Measurements from ENCODE around the gene GALR3.
"Not testable (repeated sequence)": the region's sequence is repeated elsewhere in the genome, so short reads cannot be mapped to it uniquely, and the experiment has no call there.

The GALR3 gene

GRCh38 chr22:37797259-37797658 lies 25.9 kb upstream of the GALR3 start:
- H3K27me3 Mint-ChIP-seq (ENCODE audit: low read depth) = peaks cover 12% of the 10 kb centered on the region
- not testable (repeated sequence) for H3K27ac Mint-ChIP-seq; H3K9me3 Mint-ChIP-seq; H3K4me3 Mint-ChIP-seq; H3K36me3 Mint-ChIP-seq (ENCODE audit: low read depth); H3K4me1 Mint-ChIP-seq (ENCODE audit: low read depth)

- peaks cover 16% of the 10 kb centered on the region for H3K27me3 Mint-ChIP-seq (ENCODE audit: low read depth)
- H3K27ac Mint-ChIP-seq = no peak overlapping the region
- H3K36me3 Mint-ChIP-seq (ENCODE audit: low read depth) = no peaks in the 10 kb centered on the region
- H3K4me3 Mint-ChIP-seq = no peak overlapping the region
- H3K4me1 Mint-ChIP-seq (ENCODE audit: low read depth) = peaks cover 7% of the 10 kb centered on the region
- no peaks in the 10 kb centered on the region for H3K9me3 Mint-ChIP-seq
Observed at GRCh38 chr22:37797874-37798500, 25.2 kb upstream of the GALR3 start.

GRCh38 chr22:37799979-37800378 lies 23.2 kb upstream of the GALR3 start:
- H3K9me3 Mint-ChIP-seq; H3K36me3 Mint-ChIP-seq (ENCODE audit: low read depth); H3K4me3 Mint-ChIP-seq; H3K27ac Mint-ChIP-seq: not testable (repeated sequence)
- peaks cover 26% of the 10 kb centered on the region for H3K27me3 Mint-ChIP-seq (ENCODE audit: low read depth)
- peaks cover 17% of the 10 kb centered on the region for H3K4me1 Mint-ChIP-seq (ENCODE audit: low read depth)

- Mint-ChIP-seq H3K4me3 (peak overlapping the region; percentile 82), H3K27ac (peak overlapping the region; percentile 36), H3K9me3 (no peaks in the 10 kb centered on the region), H3K27me3 (ENCODE audit: low read depth) (peaks cover 41% of the 10 kb centered on the region), H3K4me1 (ENCODE audit: low read depth) (peaks cover 31% of the 10 kb centered on the region), H3K36me3 (ENCODE audit: low read depth) (no peaks in the 10 kb centered on the region)
Observed at GRCh38 chr22:37801946-37802309, 21.3 kb upstream of the GALR3 start.

- Mint-ChIP-seq H3K36me3 (ENCODE audit: low read depth) (no peaks in the 10 kb centered on the region), H3K4me1 (ENCODE audit: low read depth) (peaks cover 34% of the 10 kb centered on the region)
Observed at GRCh38 chr22:37802310-37803194, 20.6 kb upstream of the GALR3 start.

GRCh38 chr22:37803195-37803638 lies 20.0 kb upstream of the GALR3 start:
- H3K36me3 Mint-ChIP-seq (ENCODE audit: low read depth) = no peaks in the 10 kb centered on the region
- peak overlapping the region; percentile 13 for H3K27ac Mint-ChIP-seq
- peaks cover 35% of the 10 kb centered on the region for H3K4me1 Mint-ChIP-seq (ENCODE audit: low read depth)
- H3K9me3 Mint-ChIP-seq = no peaks in the 10 kb centered on the region
- peaks cover 46% of the 10 kb centered on the region for H3K27me3 Mint-ChIP-seq (ENCODE audit: low read depth)
- H3K4me3 Mint-ChIP-seq = peak overlapping the region; percentile 71

More at GRCh38 chr22:37802310-37803194, 20.6 kb upstream of the GALR3 start:
- Mint-ChIP-seq H3K27ac (peak overlapping the region; percentile 13), H3K9me3 (no peaks in the 10 kb centered on the region), H3K4me3 (peak overlapping the region; percentile 71), H3K27me3 (ENCODE audit: low read depth) (peaks cover 46% of the 10 kb centered on the region)

GRCh38 chr22:37803639-37804351 lies 19.4 kb upstream of the GALR3 start:
- no peaks in the 10 kb centered on the region for H3K36me3 Mint-ChIP-seq (ENCODE audit: low read depth)
- peak overlapping the region; percentile 71 for H3K4me3 Mint-ChIP-seq
- peaks cover 39% of the 10 kb centered on the region for H3K4me1 Mint-ChIP-seq (ENCODE audit: low read depth)
- H3K27ac Mint-ChIP-seq = peak overlapping the region; percentile 77
- peaks cover 46% of the 10 kb centered on the region for H3K27me3 Mint-ChIP-seq (ENCODE audit: low read depth)
- no peaks in the 10 kb centered on the region for H3K9me3 Mint-ChIP-seq

GRCh38 chr22:37804352-37804880 lies 18.8 kb upstream of the GALR3 start:
- peaks cover 42% of the 10 kb centered on the region for H3K4me1 Mint-ChIP-seq (ENCODE audit: low read depth)
- H3K36me3 Mint-ChIP-seq (ENCODE audit: low read depth) = no peaks in the 10 kb centered on the region
- no peaks in the 10 kb centered on the region for H3K9me3 Mint-ChIP-seq
- H3K27ac Mint-ChIP-seq = peak overlapping the region; percentile 77
- H3K27me3 Mint-ChIP-seq (ENCODE audit: low read depth) = peaks cover 43% of the 10 kb centered on the region
- H3K4me3 Mint-ChIP-seq = peak overlapping the region; percentile 70

GRCh38 chr22:37804881-37805809 lies 18.0 kb upstream of the GALR3 start:
- Mint-ChIP-seq H3K9me3 (no peaks in the 10 kb centered on the region), H3K27me3 (ENCODE audit: low read depth) (peaks cover 41% of the 10 kb centered on the region), H3K36me3 (ENCODE audit: low read depth) (peaks cover 3% of the 10 kb centered on the region), H3K27ac (peak overlapping the region; percentile 82), H3K4me1 (ENCODE audit: low read depth) (peaks cover 42% of the 10 kb centered on the region), H3K4me3 (peak overlapping the region; percentile 77)

GRCh38 chr22:37805810-37806277 lies 17.3 kb upstream of the GALR3 start:
- Mint-ChIP-seq H3K36me3 (ENCODE audit: low read depth) (peaks cover 3% of the 10 kb centered on the region), H3K4me1 (ENCODE audit: low read depth) (peaks cover 42% of the 10 kb centered on the region), H3K4me3 (peak overlapping the region; percentile 77), H3K27me3 (ENCODE audit: low read depth) (peaks cover 37% of the 10 kb centered on the region), H3K27ac (peak overlapping the region; percentile 82), H3K9me3 (no peaks in the 10 kb centered on the region)

GRCh38 chr22:37806409-37807333 lies 16.5 kb upstream of the GALR3 start:
- H3K9me3 Mint-ChIP-seq = no peaks in the 10 kb centered on the region
- H3K27ac Mint-ChIP-seq = peak overlapping the region; percentile 71
- peaks cover 3% of the 10 kb centered on the region for H3K36me3 Mint-ChIP-seq (ENCODE audit: low read depth)
- H3K4me3 Mint-ChIP-seq = peak overlapping the region; percentile 77
- H3K27me3 Mint-ChIP-seq (ENCODE audit: low read depth) = peaks cover 37% of the 10 kb centered on the region
- peaks cover 42% of the 10 kb centered on the region for H3K4me1 Mint-ChIP-seq (ENCODE audit: low read depth)

- Mint-ChIP-seq H3K36me3 (ENCODE audit: low read depth) (peaks cover 3% of the 10 kb centered on the region), H3K27ac (peak within 1 kb of the TSS; percentile 41), H3K4me1 (ENCODE audit: low read depth) (peaks cover 38% of the 10 kb centered on the region), H3K27me3 (ENCODE audit: low read depth) (peaks cover 33% of the 10 kb centered on the region), H3K4me3 (peak within 1 kb of the TSS; percentile 77), H3K9me3 (no peaks in the 10 kb centered on the region)
Observed at GRCh38 chr22:37807410-37808293, 15.5 kb upstream of the GALR3 start, which contains the start of gene GCAT. TSS of gene GCAT (plus strand) at chr22:37807934. CDS start at chr22:37807968, 34 bp downstream.
